ENCODE measurements around the gene AIM2.
"Not testable (repeated sequence)": the region's sequence is repeated elsewhere in the genome, so short reads cannot be mapped to it uniquely, and the experiment has no call there.

Gene AIM2

GRCh38 chr1:159077120-159077961, 775 bp upstream of the AIM2 start:
- DNase-seq, result no peak

- DNase-seq, result peak; percentile 20
Observed at GRCh38 chr1:159071970-159072582, 4.5 kb downstream of the AIM2 start.

GRCh38 chr1:159068886-159069285, 7.7 kb downstream of the AIM2 start:
- no peak for DNase-seq

- peak; percentile 9 for DNase-seq
Observed at GRCh38 chr1:159067699-159068621, 8.6 kb downstream of the AIM2 start.

GRCh38 chr1:159066108-159066507, 10.5 kb downstream of the AIM2 start:
- DNase-seq, result no peak

- no peak for DNase-seq
Observed at GRCh38 chr1:159065106-159065505, 11.5 kb downstream of the AIM2 start.

GRCh38 chr1:159058751-159059150, 17.8 kb downstream of the AIM2 start:
- no peak for DNase-seq

GRCh38 chr1:159056069-159056698, 20.4 kb downstream of the AIM2 start:
- DNase-seq, result no peak

GRCh38 chr1:159055181-159055641, 21.4 kb downstream of the AIM2 start:
- no peak for DNase-seq

GRCh38 chr1:159054427-159054826, 22.1 kb downstream of the AIM2 start:
- DNase-seq, result no peak

GRCh38 chr1:159051436-159051835, 25.1 kb downstream of the AIM2 start:
- no peak for DNase-seq

GRCh38 chr1:159046486-159046885, 30.1 kb downstream of the AIM2 start:
- not testable (repeated sequence) for DNase-seq

- no peak for DNase-seq
Observed at GRCh38 chr1:159040893-159041724, 35.5 kb downstream of the AIM2 start.

GRCh38 chr1:159040206-159040605, 36.4 kb downstream of the AIM2 start:
- no peak for DNase-seq

- no peak for DNase-seq
Observed at GRCh38 chr1:159030877-159031447, 45.6 kb downstream of the AIM2 start.

GRCh38 chr1:159030311-159030710, 46.3 kb downstream of the AIM2 start:
- no peak for DNase-seq

GRCh38 chr1:159026841-159027240, 49.7 kb downstream of the AIM2 start:
- not testable (repeated sequence) for DNase-seq

GRCh38 chr1:159025043-159025442, 51.5 kb downstream of the AIM2 start:
- DNase-seq, result no peak

- no peak for DNase-seq
Observed at GRCh38 chr1:159023723-159024122, 52.8 kb downstream of the AIM2 start.

GRCh38 chr1:159015440-159015909, 61.1 kb downstream of the AIM2 start:
- DNase-seq, result peak; percentile 71

GRCh38 chr1:159014851-159015250, 61.7 kb downstream of the AIM2 start:
- no peak for DNase-seq

All from KG1 (cell line).